Naive thymus-derived CD4-positive, alpha-beta T cell (primary cell): ENCODE data around the gene NCAPH2. TPM values are rescaled to one million over a fixed set of nuclear protein-coding genes. Genes with fewer than 3 reads are reported as not detected.

Experiments
- ATAC-seq: fragments of 150-1000 bp; cut with Tn5 transposase; 2 replicates; pipeline ENCODE4 v1.10.0; 2021; ENCODE audit warnings: mild to moderate bottlenecking, moderate library complexity
- CTCF ChIA-PET: fragments of 350-600 bp; sonication (Branson Sonifier 250); formaldehyde crosslinking; loops from one replicate; lab custom pipeline; 2021; ENCODE audit warnings: antibody characterized with exemption; lab: Charles Lee
- POLR2A ChIA-PET: fragments of 350-600 bp; sonication (Branson Sonifier 250); formaldehyde crosslinking; loops from one replicate; lab custom pipeline; 2021; ENCODE audit warnings: antibody characterized with exemption, inconsistent platforms; lab: Charles Lee
- DNase-seq, 9 donors: peaks; one replicate each; pipeline versions ENCODE4 v3.0.0 to v3.0.0-alpha.2; 2020 to 2022; ENCODE audit warnings: mixed read lengths in 1 of 9
- H3K27ac ChIP-seq: one replicate; pipeline ENCODE4 v1.7.0; 2013; ENCODE audit warnings: mild to moderate bottlenecking, low read depth, low read length, moderate library complexity
- H3K27me3 ChIP-seq, 2 donors: one replicate each; pipeline ENCODE4 v1.7.0; 2013; ENCODE audit warnings: low read length in 2 of 2, mild to moderate bottlenecking in 2 of 2, moderate library complexity in 2 of 2; ENCODE audit not compliant: control insufficient read depth in 2 of 2, insufficient read depth in 2 of 2
- H3K36me3 ChIP-seq, 3 experiments: 1 replicate in 2 of 3; 2 replicates in 1 of 3; pipeline ENCODE4 v1.7.0; 2013; ENCODE audit warnings: low read length in 3 of 3, mild to moderate bottlenecking in 3 of 3, moderate library complexity in 1 of 3; ENCODE audit not compliant: insufficient read depth in 3 of 3, control insufficient read depth in 2 of 3
- H3K4me1 ChIP-seq, 2 donors: one replicate each; pipeline ENCODE4 v1.7.0; 2013; ENCODE audit warnings: low read length in 2 of 2, mild to moderate bottlenecking in 2 of 2, moderate library complexity in 1 of 2; ENCODE audit not compliant: control insufficient read depth in 2 of 2, insufficient read depth in 2 of 2
- H3K4me3 ChIP-seq: 2 replicates; pipeline ENCODE4 v1.7.0; 2013; ENCODE audit warnings: mild to moderate bottlenecking, low read length
- H3K9me3 ChIP-seq, 3 experiments: 1 replicate in 2 of 3; 2 replicates in 1 of 3; pipeline ENCODE4 v1.7.0; 2013; ENCODE audit warnings: low read length in 3 of 3; ENCODE audit not compliant: control insufficient read depth in 2 of 3
- H3K27ac Mint-ChIP-seq, 9 donors: one replicate each; pipeline ENCODE4 v1.8.0; 2020 to 2022; ENCODE audit warnings: mixed read lengths in 9 of 9, mild to moderate bottlenecking in 8 of 9, moderate library complexity in 5 of 9, inconsistent platforms in 2 of 9
- H3K27me3 Mint-ChIP-seq, 5 donors: one replicate each; pipeline ENCODE4 v1.8.0; 2021 to 2022; ENCODE audit warnings: mixed read lengths in 5 of 5, mild to moderate bottlenecking in 1 of 5
- H3K36me3 Mint-ChIP-seq, 5 donors: one replicate each; pipeline ENCODE4 v1.8.0; 2020 to 2022; ENCODE audit warnings: mixed read lengths in 5 of 5, mild to moderate bottlenecking in 3 of 5, inconsistent platforms in 1 of 5
- H3K4me1 Mint-ChIP-seq, 7 donors: one replicate each; pipeline ENCODE4 v1.8.0; 2020 to 2022; ENCODE audit warnings: mixed read lengths in 7 of 7, mild to moderate bottlenecking in 3 of 7, inconsistent platforms in 1 of 7
- H3K4me3 Mint-ChIP-seq, 10 donors: one replicate each; pipeline ENCODE4 v1.8.0; 2020 to 2022; ENCODE audit warnings: mild to moderate bottlenecking in 10 of 10, mixed read lengths in 10 of 10, moderate library complexity in 6 of 10, inconsistent platforms in 2 of 10
- H3K9me3 Mint-ChIP-seq, 11 donors: one replicate each; pipeline ENCODE4 v1.8.0; 2020 to 2022; ENCODE audit warnings: mixed read lengths in 11 of 11, mild to moderate bottlenecking in 4 of 11, inconsistent platforms in 1 of 11, moderate library complexity in 1 of 11
- intact Hi-C, 2 donors: fragments of 100-400 bp; cut with micrococcal nuclease; formaldehyde crosslinking; loops; one replicate each; pipeline ENCODE4 v1.15.1; 2023
- polyA plus RNA-seq, 2 donors: library from polyadenylated mRNA; unstranded; fragments of 300-500 nt; fragmentation: Illumina TruSeq; gene quantifications; one replicate each; pipeline ENCODE4 v1.2.3, GENCODE V29; 2021
- total RNA-seq, 6 experiments: library from RNA in 5 of 6; stranded (reverse) in 5 of 6; gene quantifications; 1 replicate in 5 of 6; 2 replicates in 1 of 6; pipeline ENCODE4 v1.2.3 and lab custom pipeline; 2021 to 2026

NCAPH2 gene
- total and polyA plus RNA-seq, 7 experiments from 2014 or later, result 37.8 to 135 (median 78.8) TPM

GRCh38 chr22:50548921-50549790, 41.1 kb downstream of the NCAPH2 start:
- H3K27ac ChIP-seq, result peak overlapping the region; percentile 90
- H3K9me3 Mint-ChIP-seq, result peaks cover 0 to 2% (median 0%) of the 10 kb centered on the region in 11 donors
- ChIA-PET CTCF (interaction anchor here (1.0 to 4.3 kb wide), 7 partner anchors 10 to 305 kb away, joined by 3 to 31 read pairs (median 7); partner anchors contain the start of genes SCO2 and TUBGCP6), POLR2A (interaction anchor here (0.7 to 6.3 kb wide), 16 partner anchors 9 to 90 kb away, joined by 3 to 77 read pairs (median 5); partner anchors contain the start of genes ARSA, SCO2, SYCE3 and TYMP)
- no peaks in the 10 kb centered on the region for H3K9me3 ChIP-seq
- ATAC-seq (peak; percentile 8), DNase-seq (no peak)
- peak overlapping the region; percentile 69 for H3K4me3 ChIP-seq
- peaks cover 31 to 43% (median 33%) of the 10 kb centered on the region in 7 donors for H3K4me1 Mint-ChIP-seq
- H3K36me3 Mint-ChIP-seq, result peaks cover 0 to 10% (median 0%) of the 10 kb centered on the region in 5 donors
- intact Hi-C loops, result loop anchor here (1.0 kb wide), 4 partner anchors 10 to 71 kb away; partner anchors contain the start of genes CHKB (in 2 of the 2) and SYCE3 (in 1 of the 2)
- no peaks in the 10 kb centered on the region for H3K27me3 Mint-ChIP-seq
- peak overlapping the region; percentile 40 to 87 (median 84) for H3K27ac Mint-ChIP-seq
- H3K4me3 Mint-ChIP-seq, result peak overlapping the region; percentile 64 to 88 (median 82)
- H3K4me1 ChIP-seq, result peaks cover 30 to 42% of the 10 kb centered on the region in 2 donors
- no peaks in the 10 kb centered on the region for H3K36me3 ChIP-seq
- H3K27me3 ChIP-seq, result no peaks in the 10 kb centered on the region

- ChIA-PET CTCF (interaction anchor here (0.7 to 4.3 kb wide), 4 partner anchors 15 to 71 kb away, joined by 3 to 31 read pairs (median 3); partner anchors contain the start of gene SCO2), POLR2A (interaction anchor here (0.7 to 6.3 kb wide), 9 partner anchors 9 to 70 kb away, joined by 3 to 77 read pairs (median 4); partner anchors contain the start of genes SCO2, SYCE3 and TYMP)
- Histone ChIP-seq H3K36me3 (no peaks in the 10 kb centered on the region), H3K4me1 (peaks cover 18 to 30% of the 10 kb centered on the region in 2 donors), H3K4me3 (no peak overlapping the region), H3K27me3 (no peaks in the 10 kb centered on the region), H3K9me3 (no peaks in the 10 kb centered on the region), H3K27ac (no peak overlapping the region)
- intact Hi-C loops, result no loop called here
- Mint-ChIP-seq H3K27me3 (peaks cover 0 to 3% (median 0%) of the 10 kb centered on the region in 5 donors), H3K4me1 (peaks cover 20 to 30% (median 25%) of the 10 kb centered on the region in 7 donors), H3K9me3 (peaks cover 0 to 2% (median 0%) of the 10 kb centered on the region in 11 donors), H3K36me3 (peaks cover 0 to 10% (median 0%) of the 10 kb centered on the region in 5 donors), H3K4me3 (peak overlapping the region; percentile 69 to 88 (median 82)), H3K27ac (peak overlapping the region; percentile 8 to 89 (median 80))
- no peak for DNase-seq
- no peak for ATAC-seq
Observed at GRCh38 chr22:50550395-50550794, 42.4 kb downstream of the NCAPH2 start.

- ChIA-PET POLR2A (interaction anchor here (0.6 to 6.3 kb wide), 7 partner anchors 8 to 40 kb away, joined by 3 to 77 read pairs (median 5); partner anchors contain the start of genes SCO2, SYCE3 and TYMP), CTCF (interaction anchor here (0.7 to 4.3 kb wide), 5 partner anchors 9 to 70 kb away, joined by 3 to 31 read pairs (median 3); partner anchors contain the start of gene SCO2)
- no peaks in the 10 kb centered on the region for H3K27me3 ChIP-seq
- Mint-ChIP-seq H3K9me3 (peaks cover 0 to 2% (median 0%) of the 10 kb centered on the region in 11 donors), H3K27ac (peak overlapping the region in 6 of 9 donors; percentile 25 to 87 (median 70)), H3K36me3 (peaks cover 0 to 10% (median 0%) of the 10 kb centered on the region in 5 donors), H3K4me3 (peak overlapping the region in 8 of 10 donors; percentile 32 to 88 (median 50)), H3K27me3 (peaks cover 0 to 5% (median 0%) of the 10 kb centered on the region in 5 donors), H3K4me1 (peaks cover 16 to 22% (median 17%) of the 10 kb centered on the region in 7 donors)
- H3K4me1 ChIP-seq, result peaks cover 14 to 22% of the 10 kb centered on the region in 2 donors
- H3K9me3 ChIP-seq, result no peaks in the 10 kb centered on the region
- ATAC-seq (no peak), DNase-seq (no peak)
- no peaks in the 10 kb centered on the region for H3K36me3 ChIP-seq
- intact Hi-C loops, result no loop called here
- H3K27ac ChIP-seq, result no peak overlapping the region
- H3K4me3 ChIP-seq, result no peak overlapping the region
Observed at GRCh38 chr22:50551160-50551752, 43.2 kb downstream of the NCAPH2 start.

GRCh38 chr22:50553310-50553709, 45.3 kb downstream of the NCAPH2 start:
- Histone ChIP-seq H3K4me3 (no peak overlapping the region), H3K27me3 (no peaks in the 10 kb centered on the region), H3K9me3 (no peaks in the 10 kb centered on the region), H3K4me1 (peaks cover 14 to 17% of the 10 kb centered on the region in 2 donors), H3K27ac (no peak overlapping the region), H3K36me3 (no peaks in the 10 kb centered on the region)
- H3K9me3 Mint-ChIP-seq, result peaks cover 0 to 2% (median 0%) of the 10 kb centered on the region in 11 donors
- H3K4me3 Mint-ChIP-seq, result no peak overlapping the region
- POLR2A ChIA-PET, result interaction anchor here (3.9 to 6.3 kb wide), 2 partner anchors 13 to 26 kb away, joined by 20 to 77 read pairs; partner anchors contain the start of genes SCO2 and TYMP
- CTCF ChIA-PET, result interaction anchor here (1.4 kb wide), 1 partner anchor 28 kb away, joined by 5 read pairs; the partner anchor contains the start of gene SCO2
- ATAC-seq, result no peak
- peaks cover 0 to 10% (median 0%) of the 10 kb centered on the region in 5 donors for H3K36me3 Mint-ChIP-seq
- H3K27me3 Mint-ChIP-seq, result peaks cover 0 to 5% (median 0%) of the 10 kb centered on the region in 5 donors
- no peak overlapping the region for H3K27ac Mint-ChIP-seq
- intact Hi-C loops, result no loop called here
- DNase-seq, result no peak
- H3K4me1 Mint-ChIP-seq, result peaks cover 12 to 22% (median 16%) of the 10 kb centered on the region in 7 donors

GRCh38 chr22:50556703-50557102, 48.7 kb downstream of the NCAPH2 start:
- Histone ChIP-seq H3K4me3 (no peak overlapping the region), H3K36me3 (no peaks in the 10 kb centered on the region), H3K4me1 (no peaks in the 10 kb centered on the region), H3K27me3 (no peaks in the 10 kb centered on the region), H3K27ac (no peak overlapping the region), H3K9me3 (no peaks in the 10 kb centered on the region)
- Mint-ChIP-seq H3K4me3 (no peak overlapping the region), H3K27me3 (peaks cover 0 to 8% (median 0%) of the 10 kb centered on the region in 5 donors), H3K9me3 (peaks cover 0 to 3% (median 0%) of the 10 kb centered on the region in 11 donors), H3K4me1 (peaks cover 3 to 10% (median 5%) of the 10 kb centered on the region in 7 donors), H3K27ac (no peak overlapping the region), H3K36me3 (peaks cover 0 to 2% (median 0%) of the 10 kb centered on the region in 5 donors)
- CTCF ChIA-PET, result interaction anchor here (0.7 to 1.3 kb wide), 3 partner anchors 14 to 42 kb away, joined by 3 to 6 read pairs (median 4); no protein-coding TSS in a partner anchor
- no peak for DNase-seq
- ATAC-seq, result no peak
- intact Hi-C loops, result no loop called here
- POLR2A ChIA-PET, result interaction anchor here (0.6 kb wide), 1 partner anchor 66 kb away, joined by 4 read pairs; no protein-coding TSS in a partner anchor
